ENCODE data around the gene SVEP1. TPM values are rescaled to one million over a fixed set of nuclear protein-coding genes. Genes with fewer than 3 reads are reported as not detected.

The SVEP1 gene
- total RNA-seq, 1 donor: 81.2 TPM

DNA sequence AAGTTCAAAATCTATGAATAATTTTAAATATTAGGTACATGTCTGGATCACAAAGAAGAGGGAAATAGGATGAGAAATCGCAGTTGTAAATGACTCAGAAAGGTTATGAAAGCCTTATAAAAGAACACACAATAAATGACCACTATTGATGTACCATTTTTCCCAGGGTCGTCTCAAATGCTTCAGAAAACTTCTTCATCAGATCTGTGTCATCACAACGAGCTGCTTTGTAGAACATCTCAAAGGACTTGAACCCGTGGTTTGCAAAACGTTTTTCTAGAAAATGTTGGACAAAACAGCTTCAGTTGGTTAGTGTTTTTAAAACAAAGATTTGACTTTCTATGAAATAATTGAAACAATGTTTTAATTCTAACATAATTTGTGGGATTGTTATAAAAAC is 100.1 kb downstream of the SVEP1 start:
- TF ChIP-seq, protein P1, sequence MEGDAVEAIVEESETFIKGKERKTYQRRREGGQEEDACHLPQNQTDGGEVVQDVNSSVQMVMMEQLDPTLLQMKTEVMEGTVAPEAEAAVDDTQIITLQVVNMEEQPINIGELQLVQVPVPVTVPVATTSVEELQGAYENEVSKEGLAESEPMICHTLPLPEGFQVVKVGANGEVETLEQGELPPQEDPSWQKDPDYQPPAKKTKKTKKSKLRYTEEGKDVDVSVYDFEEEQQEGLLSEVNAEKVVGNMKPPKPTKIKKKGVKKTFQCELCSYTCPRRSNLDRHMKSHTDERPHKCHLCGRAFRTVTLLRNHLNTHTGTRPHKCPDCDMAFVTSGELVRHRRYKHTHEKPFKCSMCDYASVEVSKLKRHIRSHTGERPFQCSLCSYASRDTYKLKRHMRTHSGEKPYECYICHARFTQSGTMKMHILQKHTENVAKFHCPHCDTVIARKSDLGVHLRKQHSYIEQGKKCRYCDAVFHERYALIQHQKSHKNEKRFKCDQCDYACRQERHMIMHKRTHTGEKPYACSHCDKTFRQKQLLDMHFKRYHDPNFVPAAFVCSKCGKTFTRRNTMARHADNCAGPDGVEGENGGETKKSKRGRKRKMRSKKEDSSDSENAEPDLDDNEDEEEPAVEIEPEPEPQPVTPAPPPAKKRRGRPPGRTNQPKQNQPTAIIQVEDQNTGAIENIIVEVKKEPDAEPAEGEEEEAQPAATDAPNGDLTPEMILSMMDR (IDR thresholded peaks at IDR 0.05; ENCODE audit: insufficient read depth, low read depth, low read length): no peak
- H3K4me3 ChIP-seq (ENCODE audit: low read depth, low read length): no peak overlapping the region
- no peak for DNase-seq (ENCODE audit: low read depth)

DNA sequence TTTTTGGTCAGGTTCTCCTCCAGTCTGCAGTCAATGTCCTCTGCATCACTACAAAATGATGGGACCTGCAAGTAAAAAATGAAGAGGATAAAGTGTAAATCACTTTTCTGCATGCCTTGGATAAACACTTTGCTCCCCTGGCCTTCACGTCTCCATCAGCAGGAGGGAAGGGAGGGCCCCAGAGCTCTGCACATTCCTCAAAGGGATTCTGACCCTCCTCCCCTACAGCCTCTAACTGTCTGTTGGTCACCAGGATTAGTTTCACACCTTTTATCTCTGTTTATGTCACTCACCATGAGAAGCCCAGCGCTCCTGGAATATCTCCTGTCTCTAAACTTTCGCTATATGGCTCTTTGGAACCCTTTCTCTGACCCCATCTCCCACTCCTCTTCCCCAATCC is 103.3 kb downstream of the SVEP1 start:
- TF ChIP-seq, protein P1 (IDR thresholded peaks at IDR 0.05; ENCODE audit: insufficient read depth, low read depth, low read length): no peak
- no peak overlapping the region for H3K4me3 ChIP-seq (ENCODE audit: low read depth, low read length)
- no peak for DNase-seq (ENCODE audit: low read depth)

DNA sequence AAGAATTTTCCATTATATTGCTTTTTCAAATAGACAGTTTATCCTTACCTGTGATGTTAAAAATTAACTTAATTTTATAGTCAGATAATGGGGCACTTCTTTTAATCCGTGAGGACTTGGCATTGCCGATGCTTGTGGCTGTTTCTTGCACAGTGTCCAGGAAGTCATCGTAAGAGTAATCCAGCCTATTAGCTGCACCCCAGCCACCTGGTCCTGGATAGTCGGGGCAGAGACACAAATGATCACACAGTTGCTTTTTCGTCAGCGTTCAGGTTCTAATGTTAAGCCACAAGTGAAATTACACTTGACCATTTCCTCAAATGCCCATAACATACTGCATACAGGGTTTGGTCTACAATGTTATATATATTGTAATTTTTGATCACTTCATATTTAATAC is 107.4 kb downstream of the SVEP1 start:
- DNase-seq (ENCODE audit: low read depth): no peak
- TF ChIP-seq, protein P1 (IDR thresholded peaks at IDR 0.05; ENCODE audit: insufficient read depth, low read depth, low read length): no peak
- H3K4me3 ChIP-seq (ENCODE audit: low read depth, low read length): no peak overlapping the region

DNA sequence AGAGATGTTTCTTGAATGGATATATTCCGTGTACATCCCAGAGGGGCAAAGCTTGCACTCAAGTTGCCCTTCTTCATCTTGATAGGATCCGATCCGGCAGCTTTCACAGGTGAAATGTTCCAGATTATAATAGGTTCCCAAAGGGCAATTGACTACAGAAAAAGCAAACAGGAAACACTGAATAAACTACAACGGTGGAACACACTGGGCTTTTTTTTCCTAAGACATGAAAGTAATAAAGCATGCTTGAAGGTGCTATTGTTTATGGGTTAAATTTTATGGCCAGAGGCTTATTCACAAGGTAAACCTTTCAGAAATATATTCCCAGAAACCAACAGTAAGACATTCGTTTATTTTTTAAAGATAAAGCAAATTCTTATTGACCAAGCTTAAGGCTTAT is 110.6 kb downstream of the SVEP1 start:
- no peak for DNase-seq (ENCODE audit: low read depth)
- H3K4me3 ChIP-seq (ENCODE audit: low read depth, low read length): no peak overlapping the region
- TF ChIP-seq, protein P1 (IDR thresholded peaks at IDR 0.05; ENCODE audit: insufficient read depth, low read depth, low read length): no peak

DNA sequence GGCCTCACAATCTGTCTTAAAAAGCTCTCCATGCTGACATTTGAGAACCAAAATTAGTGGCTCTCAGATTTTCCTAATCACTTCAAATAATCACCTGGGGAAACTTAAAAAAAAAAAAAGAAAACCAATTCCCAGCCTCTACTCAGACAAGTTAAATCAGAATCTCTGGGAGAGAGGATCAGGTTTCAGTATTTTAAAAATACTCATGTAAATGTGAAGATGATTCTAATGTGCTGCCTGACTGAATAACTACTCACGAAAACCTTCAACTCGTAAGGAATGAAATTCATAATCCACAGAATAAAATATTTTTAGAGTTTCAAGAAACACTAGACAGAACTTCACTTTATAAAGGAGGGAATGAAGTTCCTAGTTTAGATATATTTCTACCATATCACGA is 114.4 kb downstream of the SVEP1 start:
- DNase-seq (ENCODE audit: low read depth): no peak
- TF ChIP-seq, protein P1 (IDR thresholded peaks at IDR 0.05; ENCODE audit: insufficient read depth, low read depth, low read length): no peak
- no peak overlapping the region for H3K4me3 ChIP-seq (ENCODE audit: low read depth, low read length)

DNA sequence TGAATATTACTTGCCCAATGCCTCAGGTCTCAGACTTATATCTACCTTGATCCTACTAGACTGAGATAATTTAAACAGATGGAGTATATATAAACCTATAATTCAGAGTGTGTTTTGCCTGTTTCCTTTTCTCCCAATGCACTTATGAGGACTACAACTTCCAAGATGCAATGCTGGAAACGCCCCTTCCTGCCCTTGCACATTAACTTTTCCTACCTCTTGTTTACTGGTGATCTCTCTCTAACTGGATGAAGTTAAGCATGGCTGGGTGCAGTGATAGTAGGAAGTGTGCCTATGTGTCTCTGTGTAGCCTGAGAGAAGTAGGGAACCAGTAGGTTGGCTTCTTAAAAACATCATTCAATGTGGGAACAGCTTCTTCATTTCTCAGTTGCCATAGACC is 115.2 kb downstream of the SVEP1 start:
- TF ChIP-seq, protein P1 (IDR thresholded peaks at IDR 0.05; ENCODE audit: insufficient read depth, low read depth, low read length): no peak
- no peak for DNase-seq (ENCODE audit: low read depth)
- no peak overlapping the region for H3K4me3 ChIP-seq (ENCODE audit: low read depth, low read length)

DNA sequence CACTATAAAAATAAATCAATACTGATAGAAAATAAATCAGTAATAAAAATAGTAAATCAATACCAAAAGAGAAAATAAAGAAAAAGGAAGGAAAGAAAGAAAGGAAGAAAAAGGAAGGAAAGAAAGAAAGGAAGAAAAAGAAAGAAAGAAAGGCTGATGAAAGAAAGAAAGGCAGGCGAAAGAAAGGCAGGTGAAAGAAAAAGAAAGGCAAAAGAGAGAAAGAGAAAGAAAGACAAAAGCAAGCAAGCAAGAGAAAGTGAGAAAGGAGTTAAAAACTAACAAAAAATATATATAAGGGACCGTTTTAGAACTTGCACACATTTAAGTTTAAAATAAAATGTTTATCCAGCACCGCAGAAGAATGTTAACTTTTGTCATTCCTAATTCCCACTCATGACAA is 116.0 kb downstream of the SVEP1 start:
- no peak for DNase-seq (ENCODE audit: low read depth)
- TF ChIP-seq, protein P1 (IDR thresholded peaks at IDR 0.05; ENCODE audit: insufficient read depth, low read depth, low read length): no peak
- no peak overlapping the region for H3K4me3 ChIP-seq (ENCODE audit: low read depth, low read length)
